BLaER1 treated with 17β-estradiol and CSF1 and Interleukin-3, amounts not matched to agents 10 nM and 100 nM (cell line): ENCODE measurements around the gene GULP1.

Experiments used
- H3K27ac ChIP-seq, 11 experiments: shearing (Covaris generic); formaldehyde crosslinking; 2 replicates each; pipeline ENCODE4 v1.8.1; 2022
- H3K27me3 ChIP-seq, 11 experiments: shearing (Covaris generic); formaldehyde crosslinking; 2 replicates each; pipeline ENCODE4 v1.8.1; 2022
- H3K36me3 ChIP-seq, 11 experiments: shearing (Covaris generic); formaldehyde crosslinking; 2 replicates each; pipeline ENCODE4 v1.8.1; 2022
- H3K4me1 ChIP-seq, 10 experiments: shearing (Covaris generic); formaldehyde crosslinking; 2 replicates each; pipeline ENCODE4 v1.8.1; 2022
- H3K4me2 ChIP-seq, 11 experiments: shearing (Covaris generic); formaldehyde crosslinking; 2 replicates each; pipeline ENCODE4 v1.8.1; 2022
- H3K4me3 ChIP-seq, 10 experiments: shearing (Covaris generic); formaldehyde crosslinking; 2 replicates each; pipeline ENCODE4 v1.8.1; 2022
- H3K9ac ChIP-seq, 11 experiments: shearing (Covaris generic); formaldehyde crosslinking; 2 replicates each; pipeline ENCODE4 v1.8.1; 2022
- H3K9me3 ChIP-seq, 11 experiments: shearing (Covaris generic); formaldehyde crosslinking; replicated peaks in 1 of 11; 2 replicates each; pipeline ENCODE4 v1.8.1; 2022
- H4K20me1 ChIP-seq, 11 experiments: shearing (Covaris generic); formaldehyde crosslinking; 2 replicates each; pipeline ENCODE4 v1.8.1; 2022
- Cebpa-rat ChIP-seq, 11 experiments: shearing (Covaris generic); IDR thresholded peaks; 2 replicates each; pipeline ENCODE4 v1.8.1; 2022

The GULP1 gene

GRCh38 chr2:188353282-188353681 is 61.6 kb downstream of the GULP1 start:
- Histone ChIP-seq H3K9me3 (no peaks in the 10 kb centered on the region), H3K4me2 (no peak overlapping the region), H3K4me3 (no peak overlapping the region), H3K27me3 (no peaks in the 10 kb centered on the region), H3K4me1 (no peaks in the 10 kb centered on the region), H3K36me3 (no peaks in the 10 kb centered on the region), H4K20me1 (no peaks in the 10 kb centered on the region), H3K9ac (no peak overlapping the region), H3K27ac (no peak overlapping the region)
- TF ChIP-seq Cebpa-rat (IDR thresholded peaks at IDR 0.05): no peak

DNA sequence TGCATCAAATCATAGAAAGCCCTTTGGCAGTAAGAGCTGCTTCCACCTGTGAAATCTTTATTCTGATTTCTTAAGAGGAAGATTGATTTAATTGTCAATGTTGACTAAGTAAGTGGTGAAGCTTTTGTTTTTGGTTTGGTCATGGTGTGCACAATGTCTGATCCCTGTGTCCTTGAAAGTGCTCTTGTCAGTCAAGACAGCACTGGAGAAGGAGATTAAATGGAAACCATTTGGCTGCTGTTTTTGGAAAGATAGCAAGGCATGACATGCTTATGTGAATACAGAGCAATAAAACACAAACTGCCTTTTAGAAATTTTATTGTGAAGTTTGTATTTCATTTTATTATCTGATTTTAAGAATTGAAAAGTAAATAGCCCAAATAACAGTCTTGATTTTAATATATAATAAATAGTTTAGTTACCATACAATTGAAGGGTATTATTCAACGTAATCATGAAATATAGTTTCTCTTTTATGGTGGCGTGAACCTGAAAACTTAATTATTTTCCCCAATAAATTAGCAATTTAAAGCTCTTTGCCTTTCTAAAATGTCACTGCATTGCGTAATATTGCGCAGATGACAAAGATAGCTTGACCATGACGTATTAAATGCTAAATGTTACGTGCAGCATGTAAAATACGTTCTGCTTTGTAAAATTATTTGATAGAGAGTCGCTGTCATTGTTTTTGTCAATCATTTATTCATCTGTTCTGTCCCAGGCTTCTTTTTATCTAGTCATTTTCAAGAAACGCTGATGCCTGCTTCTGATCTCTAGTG is 69.0 kb downstream of the GULP1 start:
- no peak overlapping the region for H3K9ac ChIP-seq
- peak in 3 of 11 experiments; percentile 22 to 55 (median 47); a peak in 3 of 22 replicates for TF ChIP-seq Cebpa-rat (IDR thresholded peaks at IDR 0.05)
- no peak overlapping the region for H3K4me2 ChIP-seq
- H3K9me3 ChIP-seq: no peaks in the 10 kb centered on the region
- H3K36me3 ChIP-seq: no peaks in the 10 kb centered on the region
- H3K4me1 ChIP-seq: no peaks in the 10 kb centered on the region
- H3K4me3 ChIP-seq: no peak overlapping the region
- H4K20me1 ChIP-seq: no peaks in the 10 kb centered on the region
- H3K27ac ChIP-seq: no peak overlapping the region
- H3K27me3 ChIP-seq: no peaks in the 10 kb centered on the region

DNA sequence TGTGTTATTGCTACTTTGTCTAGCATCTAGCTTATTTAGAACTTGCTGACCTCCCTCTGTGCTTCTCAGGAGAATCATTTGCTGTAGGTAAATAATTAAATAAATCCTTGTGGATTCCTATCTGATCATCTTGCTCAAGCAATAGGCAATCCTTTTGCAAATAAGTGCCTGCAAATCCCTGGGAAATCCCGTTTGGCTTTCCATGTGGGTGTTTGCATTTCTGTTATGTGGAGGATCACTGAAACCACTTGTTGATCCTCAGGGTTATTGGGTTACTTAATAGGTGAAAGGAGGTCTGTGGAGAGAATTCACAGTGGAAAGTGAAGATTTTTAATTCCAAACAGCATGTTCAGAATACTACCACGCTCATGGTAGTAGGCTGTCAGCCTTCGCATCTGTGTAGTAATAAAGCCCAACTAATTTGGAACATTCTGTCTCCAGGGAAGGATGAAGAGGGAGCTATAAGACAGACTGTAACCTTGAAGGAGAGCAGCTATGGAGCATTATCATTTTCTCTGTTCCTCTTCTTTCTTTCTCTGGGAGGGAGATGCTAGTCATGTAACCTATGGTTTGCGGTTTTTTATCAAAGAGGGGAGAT is 72.5 kb downstream of the GULP1 start:
- no peak for TF ChIP-seq Cebpa-rat (IDR thresholded peaks at IDR 0.05)
- Histone ChIP-seq H3K9ac (no peak overlapping the region), H3K4me2 (no peak overlapping the region), H3K4me3 (no peak overlapping the region), H3K36me3 (no peaks in the 10 kb centered on the region), H4K20me1 (no peaks in the 10 kb centered on the region), H3K4me1 (no peaks in the 10 kb centered on the region), H3K27me3 (no peaks in the 10 kb centered on the region), H3K27ac (no peak overlapping the region), H3K9me3 (no peaks in the 10 kb centered on the region)

GRCh38 chr2:188365058-188365641 is 73.5 kb downstream of the GULP1 start:
- no peaks in the 10 kb centered on the region for H3K4me1 ChIP-seq
- no peak overlapping the region for H3K4me3 ChIP-seq
- H3K36me3 ChIP-seq: no peaks in the 10 kb centered on the region
- no peak for TF ChIP-seq Cebpa-rat (IDR thresholded peaks at IDR 0.05)
- H4K20me1 ChIP-seq: no peaks in the 10 kb centered on the region
- no peak overlapping the region for H3K4me2 ChIP-seq
- no peak overlapping the region for H3K27ac ChIP-seq
- no peaks in the 10 kb centered on the region for H3K27me3 ChIP-seq
- H3K9ac ChIP-seq: no peak overlapping the region
- no peaks in the 10 kb centered on the region for H3K9me3 ChIP-seq

GRCh38 chr2:188367164-188367563 is 75.5 kb downstream of the GULP1 start:
- no peaks in the 10 kb centered on the region for H4K20me1 ChIP-seq
- TF ChIP-seq Cebpa-rat (IDR thresholded peaks at IDR 0.05): no peak

GRCh38 chr2:188369365-188369764 is 77.7 kb downstream of the GULP1 start:
- no peaks in the 10 kb centered on the region for H3K9me3 ChIP-seq
- H3K27ac ChIP-seq: no peak overlapping the region
- H3K4me3 ChIP-seq: no peak overlapping the region
- H3K4me1 ChIP-seq: no peaks in the 10 kb centered on the region
- no peaks in the 10 kb centered on the region for H3K36me3 ChIP-seq
- no peak overlapping the region for H3K4me2 ChIP-seq
- no peaks in the 10 kb centered on the region for H4K20me1 ChIP-seq
- no peaks in the 10 kb centered on the region for H3K27me3 ChIP-seq
- no peak for TF ChIP-seq Cebpa-rat (IDR thresholded peaks at IDR 0.05)
- H3K9ac ChIP-seq: no peak overlapping the region

More at GRCh38 chr2:188367164-188367563, 75.5 kb downstream of the GULP1 start:
- no peak overlapping the region for H3K4me2 ChIP-seq
- no peaks in the 10 kb centered on the region for H3K27me3 ChIP-seq
- H3K4me1 ChIP-seq: no peaks in the 10 kb centered on the region
- no peaks in the 10 kb centered on the region for H3K36me3 ChIP-seq
- H3K4me3 ChIP-seq: no peak overlapping the region
- H3K27ac ChIP-seq: no peak overlapping the region
- H3K9me3 ChIP-seq: no peaks in the 10 kb centered on the region
- no peak overlapping the region for H3K9ac ChIP-seq

GRCh38 chr2:188378371-188378950 is 86.8 kb downstream of the GULP1 start:
- no peak overlapping the region for H3K27ac ChIP-seq
- no peaks in the 10 kb centered on the region for H3K27me3 ChIP-seq
- no peak for TF ChIP-seq Cebpa-rat (IDR thresholded peaks at IDR 0.05)
- no peaks in the 10 kb centered on the region for H3K4me1 ChIP-seq
- no peak overlapping the region for H3K9ac ChIP-seq
- H4K20me1 ChIP-seq: no peaks in the 10 kb centered on the region
- H3K4me2 ChIP-seq: no peak overlapping the region
- no peaks in the 10 kb centered on the region for H3K36me3 ChIP-seq
- no peaks in the 10 kb centered on the region for H3K9me3 ChIP-seq
- H3K4me3 ChIP-seq: no peak overlapping the region

DNA sequence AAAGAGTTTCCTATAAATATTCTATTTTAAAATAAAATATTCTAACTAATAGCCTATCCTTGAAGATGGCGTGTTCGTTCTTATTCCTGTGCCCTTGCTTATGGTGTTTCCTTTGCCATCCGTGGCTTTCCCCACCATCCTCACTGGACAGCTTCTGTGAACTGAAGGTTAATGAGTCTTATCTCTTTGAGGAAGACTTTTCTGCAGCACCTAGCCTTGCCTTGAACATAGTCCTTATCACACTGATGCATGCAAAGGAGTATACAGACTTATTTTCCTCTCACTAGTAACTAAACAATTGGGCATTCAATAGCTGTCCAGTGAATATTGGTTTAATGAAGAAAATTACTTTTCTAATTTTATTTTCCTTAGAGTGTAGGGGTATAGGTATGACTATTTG is 88.1 kb downstream of the GULP1 start:
- Histone ChIP-seq H3K4me1 (no peaks in the 10 kb centered on the region), H4K20me1 (no peaks in the 10 kb centered on the region), H3K9ac (no peak overlapping the region), H3K36me3 (no peaks in the 10 kb centered on the region), H3K27ac (no peak overlapping the region), H3K4me2 (no peak overlapping the region), H3K4me3 (no peak overlapping the region), H3K9me3 (peaks cover 0 to 8% (median 3%) of the 10 kb centered on the region in 11 experiments; a peak in 14 of 22 replicates), H3K27me3 (no peaks in the 10 kb centered on the region)
- no peak for TF ChIP-seq Cebpa-rat (IDR thresholded peaks at IDR 0.05)

DNA sequence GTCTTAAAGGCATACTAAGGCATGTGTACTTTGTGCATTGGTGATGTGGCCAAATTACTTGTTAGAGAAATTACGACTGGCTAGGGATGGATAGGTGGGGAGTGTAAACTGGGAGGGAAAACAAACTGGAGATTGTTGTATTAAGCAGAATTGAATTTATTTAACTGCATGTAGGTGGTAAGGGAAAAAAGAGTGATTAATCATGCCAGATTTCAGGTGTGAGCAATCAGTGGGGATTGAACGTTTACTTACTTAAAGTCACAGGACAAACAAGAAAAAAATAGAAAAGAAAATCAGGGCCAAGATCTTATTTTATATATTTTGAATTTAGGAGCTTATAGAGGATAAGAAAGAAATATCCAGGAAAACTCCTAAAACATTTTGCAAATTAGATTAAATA is 88.6 kb downstream of the GULP1 start:
- H3K4me1 ChIP-seq: no peaks in the 10 kb centered on the region
- H3K36me3 ChIP-seq: no peaks in the 10 kb centered on the region
- no peak overlapping the region for H3K27ac ChIP-seq
- no peaks in the 10 kb centered on the region for H3K27me3 ChIP-seq
- no peak overlapping the region for H3K4me2 ChIP-seq
- no peaks in the 10 kb centered on the region for H4K20me1 ChIP-seq
- peaks cover 5 to 14% (median 8%) of the 10 kb centered on the region in 11 experiments; a peak in 17 of 22 replicates for H3K9me3 ChIP-seq
- H3K4me3 ChIP-seq: no peak overlapping the region
- no peak for TF ChIP-seq Cebpa-rat (IDR thresholded peaks at IDR 0.05)
- H3K9ac ChIP-seq: no peak overlapping the region
